ENCODE measurements around the gene AKT3. TPM values are rescaled to one million over a fixed set of nuclear protein-coding genes. Genes with fewer than 3 reads are reported as not detected.

Gene AKT3
- total RNA-seq, 4 donors from 2014 or later = 51.7 to 84.1 (median 71.1) TPM

- Histone ChIP-seq H3K27ac (peak overlapping the region in 1 of 3 donors; percentile 11), H3K27me3 (no peaks in the 10 kb centered on the region), H3K4me1 (peaks cover 17 to 24% of the 10 kb centered on the region in 2 donors), H3K36me3 (no peaks in the 10 kb centered on the region), H3K4me3 (replicated peaks in 1 of 3) (no peak overlapping the region), H3K9me3 (no peaks in the 10 kb centered on the region)
- TF ChIP-seq POLR2A (IDR thresholded peaks at IDR 0.05) (no peak), CTCF (IDR thresholded peaks at IDR 0.05) (no peak)
- intact Hi-C loops (cut with DNase I) = no loop called here
- WGBS, 2 donors = 71 to 72% methylated on average over 10 of the region's 10 CpGs
- DNase-seq = no peak
Measured at GRCh38 chr1:243713470-243714186, 136.4 kb downstream of the AKT3 start.

- H3K4me1 ChIP-seq = peaks cover 17 to 24% of the 10 kb centered on the region in 2 donors
- intact Hi-C loops (cut with DNase I) = no loop called here
- no peak for DNase-seq
- no peaks in the 10 kb centered on the region for H3K9me3 ChIP-seq
- H3K4me3 ChIP-seq (replicated peaks in 1 of 3) = no peak overlapping the region
- no peaks in the 10 kb centered on the region for H3K36me3 ChIP-seq
- 62 to 74% methylated on average over 5 of the region's 5 CpGs for WGBS, 2 donors
- H3K27me3 ChIP-seq = no peaks in the 10 kb centered on the region
- TF ChIP-seq CTCF (IDR thresholded peaks at IDR 0.05) (peak in 2 of 6 experiments; percentile 4 to 8), POLR2A (IDR thresholded peaks at IDR 0.05) (no peak)
- H3K27ac ChIP-seq = no peak overlapping the region
Measured at GRCh38 chr1:243712941-243713340, 137.1 kb downstream of the AKT3 start.

GRCh38 chr1:243712242-243712641 is 137.8 kb downstream of the AKT3 start:
- no peak for TF ChIP-seq POLR2A (IDR thresholded peaks at IDR 0.05)
- TF ChIP-seq CTCF (IDR thresholded peaks at IDR 0.05) = no peak
- no peak overlapping the region for H3K27ac ChIP-seq
- H3K27me3 ChIP-seq = no peaks in the 10 kb centered on the region
- H3K4me1 ChIP-seq = peaks cover 17 to 24% of the 10 kb centered on the region in 2 donors
- intact Hi-C loops (cut with DNase I) = no loop called here
- H3K36me3 ChIP-seq = no peaks in the 10 kb centered on the region
- no peak for DNase-seq
- no peaks in the 10 kb centered on the region for H3K9me3 ChIP-seq
- no peak overlapping the region for H3K4me3 ChIP-seq (replicated peaks in 1 of 3)
- 89 to 94% methylated on average over 5 of the region's 5 CpGs for WGBS, 2 donors

GRCh38 chr1:243710467-243710866 is 139.6 kb downstream of the AKT3 start:
- Histone ChIP-seq H3K4me3 (replicated peaks in 1 of 3) (no peak overlapping the region), H3K4me1 (peaks cover 17 to 20% of the 10 kb centered on the region in 2 donors), H3K27me3 (no peaks in the 10 kb centered on the region), H3K27ac (no peak overlapping the region), H3K9me3 (no peaks in the 10 kb centered on the region), H3K36me3 (no peaks in the 10 kb centered on the region)
- intact Hi-C loops (cut with DNase I) = no loop called here
- 76 to 92% methylated on average over 4 of the region's 4 CpGs for WGBS, 2 donors
- TF ChIP-seq CTCF (IDR thresholded peaks at IDR 0.05) (no peak), POLR2A (IDR thresholded peaks at IDR 0.05) (no peak)
- no peak for DNase-seq

- no peak for TF ChIP-seq POLR2A (IDR thresholded peaks at IDR 0.05)
- TF ChIP-seq CTCF (IDR thresholded peaks at IDR 0.05) = peak in 2 of 6 experiments; percentile 18 to 19
- no peak overlapping the region for H3K4me3 ChIP-seq (replicated peaks in 1 of 3)
- H3K27me3 ChIP-seq = no peaks in the 10 kb centered on the region
- H3K36me3 ChIP-seq = no peaks in the 10 kb centered on the region
- intact Hi-C loops (cut with DNase I) = no loop called here
- WGBS, 2 donors = 91 to 93% methylated on average over 3 of the region's 3 CpGs
- H3K4me1 ChIP-seq = peaks cover 0 to 3% of the 10 kb centered on the region in 2 donors
- H3K9me3 ChIP-seq = no peaks in the 10 kb centered on the region
- H3K27ac ChIP-seq = no peak overlapping the region
- no peak for DNase-seq
Measured at GRCh38 chr1:243708210-243708609, 141.8 kb downstream of the AKT3 start.

Measured in thyroid gland (tissue), 4 donors.